ENCODE measurements around the gene CANT1. TPM values are rescaled to one million over a fixed set of nuclear protein-coding genes. Genes with fewer than 3 reads are reported as not detected.

The CANT1 gene
- total RNA-seq, 1 experiment from 2014 or later: 116 TPM

DNA sequence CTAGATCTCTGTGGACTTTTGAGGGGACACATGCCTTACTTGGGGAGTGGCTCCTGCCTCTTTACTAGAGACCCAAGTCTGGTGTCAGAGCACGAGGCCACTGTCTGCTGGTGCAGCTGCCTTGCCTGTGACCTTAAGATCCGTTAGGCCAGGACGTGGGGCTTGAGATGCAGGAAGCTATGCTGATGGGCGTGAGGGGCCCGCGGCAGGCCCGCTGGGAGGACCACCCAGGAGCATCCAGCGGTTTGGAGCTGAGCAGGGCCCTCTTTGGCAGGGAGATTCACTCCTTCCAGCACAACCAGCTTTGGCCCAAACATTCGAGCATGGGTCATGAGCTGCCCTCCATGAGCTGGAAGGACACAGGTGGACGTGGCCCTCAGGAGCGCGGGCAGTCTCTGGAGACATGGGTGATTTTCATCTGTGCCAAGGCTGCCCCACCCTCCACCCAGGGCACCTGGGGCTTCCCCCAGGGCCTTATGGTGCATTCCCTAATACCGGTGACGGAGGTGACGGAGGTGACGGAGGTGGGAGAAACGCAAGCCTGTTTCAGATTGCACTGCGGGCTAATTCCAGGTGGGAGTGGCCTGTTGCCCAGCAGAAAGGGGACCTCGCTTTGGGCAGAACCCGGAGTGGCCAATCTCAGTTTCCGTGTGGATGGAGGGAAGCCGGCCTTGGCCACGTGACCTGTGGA, 42.5 kb downstream of the CANT1 start:
- Histone ChIP-seq H3K4me1 (replicated peaks; ENCODE audit: insufficient read depth) (peaks cover 17% of the 10 kb centered on the region), H3F3A (ENCODE audit: insufficient read depth, low read depth) (0 out of 2 replicates have a peak, but pooled peaks cover 7% of the 10 kb centered on the region), H3K36me3 (ENCODE audit: low read depth) (no peaks in the 10 kb centered on the region), H3K4me2 (no peak overlapping the region), H4K20me1 (ENCODE audit: insufficient read depth) (no peaks in the 10 kb centered on the region; the same call in 1 of the 2 replicates), H2AFZ (no peak overlapping the region), H3K4me3 (no peak overlapping the region), H3K9me3 (ENCODE audit: insufficient read depth, low read depth) (no peaks in the 10 kb centered on the region), H3K27ac (no peak overlapping the region), H3K79me2 (ENCODE audit: low read depth) (peaks cover 9% of the 10 kb centered on the region; the same call in 1 of the 2 replicates), H3K27me3 (ENCODE audit: insufficient read depth, low read depth) (no peaks in the 10 kb centered on the region), H3K9me2 (ENCODE audit: insufficient read depth) (no peaks in the 10 kb centered on the region)
- BruUV-seq (replicated peaks): no TSS peak
- intact Hi-C loops (cut with micrococcal nuclease; ENCODE audit: unreplicated experiment): no loop called here
- no peak for DNase-seq
- ChIA-PET CTCF (no interaction called here), POLR2A (ENCODE audit: unreplicated experiment) (no interaction called here)
- TF ChIP-seq, protein P1, sequence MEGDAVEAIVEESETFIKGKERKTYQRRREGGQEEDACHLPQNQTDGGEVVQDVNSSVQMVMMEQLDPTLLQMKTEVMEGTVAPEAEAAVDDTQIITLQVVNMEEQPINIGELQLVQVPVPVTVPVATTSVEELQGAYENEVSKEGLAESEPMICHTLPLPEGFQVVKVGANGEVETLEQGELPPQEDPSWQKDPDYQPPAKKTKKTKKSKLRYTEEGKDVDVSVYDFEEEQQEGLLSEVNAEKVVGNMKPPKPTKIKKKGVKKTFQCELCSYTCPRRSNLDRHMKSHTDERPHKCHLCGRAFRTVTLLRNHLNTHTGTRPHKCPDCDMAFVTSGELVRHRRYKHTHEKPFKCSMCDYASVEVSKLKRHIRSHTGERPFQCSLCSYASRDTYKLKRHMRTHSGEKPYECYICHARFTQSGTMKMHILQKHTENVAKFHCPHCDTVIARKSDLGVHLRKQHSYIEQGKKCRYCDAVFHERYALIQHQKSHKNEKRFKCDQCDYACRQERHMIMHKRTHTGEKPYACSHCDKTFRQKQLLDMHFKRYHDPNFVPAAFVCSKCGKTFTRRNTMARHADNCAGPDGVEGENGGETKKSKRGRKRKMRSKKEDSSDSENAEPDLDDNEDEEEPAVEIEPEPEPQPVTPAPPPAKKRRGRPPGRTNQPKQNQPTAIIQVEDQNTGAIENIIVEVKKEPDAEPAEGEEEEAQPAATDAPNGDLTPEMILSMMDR (conservative IDR thresholded peaks at IDR 0.05): no peak
- TF ChIP-seq EZH2 (IDR thresholded peaks at IDR 0.05; ENCODE audit: low read depth): no peak

DNA sequence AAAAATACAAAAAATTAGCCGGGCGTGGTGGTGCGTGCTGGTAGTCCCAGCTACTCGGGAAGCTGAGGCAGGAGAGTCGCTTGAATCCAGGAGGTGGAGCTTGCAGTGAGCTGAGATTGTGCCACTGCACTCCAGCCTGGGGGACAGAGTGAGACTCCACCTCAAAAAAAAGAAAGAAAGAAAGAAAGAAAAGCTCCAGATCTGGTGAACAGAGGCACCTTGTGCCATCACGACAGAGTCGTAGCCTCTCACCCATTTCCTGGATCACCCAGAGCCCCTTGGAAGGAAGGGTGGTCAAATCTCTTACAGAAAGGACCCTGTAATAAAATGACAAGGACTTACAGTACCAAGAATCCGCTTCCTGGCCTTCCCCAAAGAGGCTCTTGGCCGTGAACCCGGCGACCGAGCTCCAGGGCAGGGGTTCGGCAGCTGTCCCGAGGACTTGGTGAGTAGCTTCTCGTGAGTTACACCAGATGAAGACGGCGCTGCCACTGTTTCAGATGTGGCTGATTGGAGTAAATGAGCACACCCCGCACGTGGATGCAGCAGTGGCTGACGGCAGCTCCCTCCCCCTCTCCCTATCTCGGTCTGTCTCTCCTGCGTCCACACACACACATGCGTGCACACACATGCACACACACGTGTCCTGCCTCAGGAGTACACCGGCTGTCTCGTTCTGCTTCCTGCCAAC, 43.3 kb downstream of the CANT1 start:
- Histone ChIP-seq H3K4me3 (no peak overlapping the region), H3K27ac (no peak overlapping the region), H4K20me1 (ENCODE audit: insufficient read depth) (no peaks in the 10 kb centered on the region; the same call in 1 of the 2 replicates), H3K79me2 (ENCODE audit: low read depth) (peaks cover 9% of the 10 kb centered on the region; the same call in 1 of the 2 replicates), H3K9me3 (ENCODE audit: insufficient read depth, low read depth) (no peaks in the 10 kb centered on the region), H3K36me3 (ENCODE audit: low read depth) (no peaks in the 10 kb centered on the region), H3K27me3 (ENCODE audit: insufficient read depth, low read depth) (no peaks in the 10 kb centered on the region), H3F3A (ENCODE audit: insufficient read depth, low read depth) (0 out of 2 replicates have a peak, but pooled peaks cover 10% of the 10 kb centered on the region), H3K9me2 (ENCODE audit: insufficient read depth) (no peaks in the 10 kb centered on the region), H2AFZ (no peak overlapping the region), H3K4me1 (replicated peaks; ENCODE audit: insufficient read depth) (peaks cover 25% of the 10 kb centered on the region), H3K4me2 (no peak overlapping the region)
- no TSS peak for BruUV-seq (replicated peaks)
- no peak for DNase-seq
- ChIA-PET POLR2A (ENCODE audit: unreplicated experiment) (no interaction called here), CTCF (no interaction called here)
- no peak for TF ChIP-seq EZH2 (IDR thresholded peaks at IDR 0.05; ENCODE audit: low read depth)
- TF ChIP-seq, protein P1 (conservative IDR thresholded peaks at IDR 0.05): no peak
- intact Hi-C loops (cut with micrococcal nuclease; ENCODE audit: unreplicated experiment): no loop called here

DNA sequence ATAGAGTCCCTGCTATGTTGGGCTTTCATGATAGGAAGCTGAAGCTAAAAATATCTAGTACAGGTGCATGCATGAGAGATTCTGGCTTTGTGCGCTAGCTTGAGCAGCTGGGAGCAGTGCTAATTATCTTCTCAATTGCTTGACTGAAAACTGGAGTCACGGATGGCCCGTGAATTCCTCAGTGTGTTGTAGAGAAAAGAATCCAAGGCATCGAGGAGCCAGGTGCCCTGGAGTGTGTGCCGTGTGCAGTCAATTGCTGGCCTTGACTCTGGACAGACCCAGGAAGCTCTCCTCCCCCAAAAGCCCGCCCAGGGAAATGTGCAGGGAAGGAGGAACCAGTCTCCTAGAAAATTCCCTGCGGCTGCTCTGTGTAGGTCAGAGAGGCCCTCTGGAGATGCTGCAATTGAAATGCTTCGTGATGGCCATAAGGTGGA, 44.1 kb downstream of the CANT1 start:
- POLR2A ChIA-PET (ENCODE audit: unreplicated experiment): no interaction called here
- no peak overlapping the region for H3K4me3 ChIP-seq
- H3K36me3 ChIP-seq (ENCODE audit: low read depth): no peaks in the 10 kb centered on the region
- no TSS peak for BruUV-seq (replicated peaks)
- H3K27me3 ChIP-seq (ENCODE audit: insufficient read depth, low read depth): no peaks in the 10 kb centered on the region
- CTCF ChIA-PET: no interaction called here
- no peak for TF ChIP-seq EZH2 (IDR thresholded peaks at IDR 0.05; ENCODE audit: low read depth)
- TF ChIP-seq, protein P1 (conservative IDR thresholded peaks at IDR 0.05): no peak
- peaks cover 4% of the 10 kb centered on the region; the same call in 1 of the 2 replicates for H3K79me2 ChIP-seq (ENCODE audit: low read depth)
- 0 out of 2 replicates have a peak, but pooled peaks cover 10% of the 10 kb centered on the region for H3F3A ChIP-seq (ENCODE audit: insufficient read depth, low read depth)
- no peak overlapping the region for H2AFZ ChIP-seq
- intact Hi-C loops (cut with micrococcal nuclease; ENCODE audit: unreplicated experiment): no loop called here
- no peaks in the 10 kb centered on the region for H3K9me3 ChIP-seq (ENCODE audit: insufficient read depth, low read depth)
- H4K20me1 ChIP-seq (ENCODE audit: insufficient read depth): no peaks in the 10 kb centered on the region
- H3K9me2 ChIP-seq (ENCODE audit: insufficient read depth): no peaks in the 10 kb centered on the region
- H3K27ac ChIP-seq: no peak overlapping the region
- H3K4me1 ChIP-seq (replicated peaks; ENCODE audit: insufficient read depth): peaks cover 31% of the 10 kb centered on the region
- H3K4me2 ChIP-seq: no peak overlapping the region
- DNase-seq: no peak

All from PC-9 (cell line).